H9 (cell line): Measurements from ENCODE around the gene SLC17A5. TPM values are rescaled to one million over a fixed set of nuclear protein-coding genes. Genes with fewer than 3 reads are reported as not detected.

Experiments used
- DNase-seq: peaks from one replicate; pipeline ENCODE4 v3.0.0-alpha.2; 2017
- H2AFZ ChIP-seq: one replicate; pipeline ENCODE4 v1.6.1; 2013; ENCODE audit warnings: mild to moderate bottlenecking, low read length, control low read depth, moderate library complexity
- H2AK5ac ChIP-seq: 2 replicates; pipeline ENCODE4 v1.6.1; 2013; ENCODE audit warnings: low read length, control low read depth, mixed read lengths; ENCODE audit not compliant: insufficient read length
- H2BK120ac ChIP-seq: one replicate; pipeline ENCODE4 v1.6.1; 2013; ENCODE audit warnings: low read depth, mild to moderate bottlenecking, low read length, control low read depth, inconsistent platforms; ENCODE audit not compliant: poor library complexity, severe bottlenecking
- H2BK12ac ChIP-seq: 2 replicates; pipeline ENCODE4 v1.6.1; 2013; ENCODE audit warnings: low read length, control low read depth, mixed read lengths, low read depth; ENCODE audit not compliant: insufficient read length
- H2BK15ac ChIP-seq: 2 replicates; pipeline ENCODE4 v1.6.1; 2013; ENCODE audit warnings: low read depth, low read length, control low read depth
- H2BK20ac ChIP-seq: one replicate; pipeline ENCODE4 v1.6.1; 2013; ENCODE audit warnings: low read depth, mild to moderate bottlenecking, low read length, control low read depth, inconsistent platforms; ENCODE audit not compliant: poor library complexity, severe bottlenecking
- H2BK5ac ChIP-seq: 2 replicates; pipeline ENCODE4 v1.6.1; 2013; ENCODE audit warnings: low read length, control low read depth, mixed read lengths; ENCODE audit not compliant: insufficient read length
- H3K14ac ChIP-seq: 2 replicates; pipeline ENCODE4 v1.6.1; 2013; ENCODE audit warnings: low read length, control low read depth; ENCODE audit not compliant: insufficient read depth
- H3K18ac ChIP-seq: 2 replicates; pipeline ENCODE4 v1.6.1; 2013; ENCODE audit warnings: low read depth, mild to moderate bottlenecking, mixed read lengths, low read length, control low read depth; ENCODE audit not compliant: insufficient read length
- H3K23ac ChIP-seq: 2 replicates; pipeline ENCODE4 v1.6.1; 2013; ENCODE audit warnings: low read length, control low read depth, mixed read lengths, low read depth; ENCODE audit not compliant: insufficient read length
- H3K23me2 ChIP-seq: 2 replicates; pipeline ENCODE4 v1.6.1; 2013; ENCODE audit warnings: low read depth, mild to moderate bottlenecking, mixed read lengths, low read length, control low read depth; ENCODE audit not compliant: insufficient read length, poor library complexity, severe bottlenecking
- H3K27ac ChIP-seq: 2 replicates; pipeline ENCODE4 v1.5.1; 2013; ENCODE audit warnings: low read length, control low read depth, mixed read lengths, low read depth; ENCODE audit not compliant: insufficient read length
- H3K27me3 ChIP-seq: 2 replicates; pipeline ENCODE4 v1.6.1; 2013; ENCODE audit warnings: low read length, control low read depth, inconsistent platforms; ENCODE audit not compliant: insufficient read depth
- H3K4ac ChIP-seq: 2 replicates; pipeline ENCODE4 v1.6.1; 2013; ENCODE audit warnings: low read depth, mild to moderate bottlenecking, control low read depth, inconsistent platforms, low read length, moderate library complexity
- H3K4me1 ChIP-seq: 2 replicates; pipeline ENCODE4 v1.6.1; 2013; ENCODE audit warnings: low read length, control low read depth, inconsistent platforms; ENCODE audit not compliant: insufficient read depth
- H3K4me2 ChIP-seq: 2 replicates; pipeline ENCODE4 v1.6.1; 2013; ENCODE audit warnings: low read length, control low read depth, mixed read lengths; ENCODE audit not compliant: insufficient read length, insufficient read depth
- H3K56ac ChIP-seq: 2 replicates; pipeline ENCODE4 v1.6.1; 2013; ENCODE audit warnings: low read depth, mild to moderate bottlenecking, mixed read lengths, low read length, control low read depth; ENCODE audit not compliant: insufficient read length
- H3K79me1 ChIP-seq: 2 replicates; pipeline ENCODE4 v1.6.1; 2013; ENCODE audit warnings: low read depth, mild to moderate bottlenecking, moderate library complexity, low read length, control low read depth, inconsistent platforms; ENCODE audit not compliant: insufficient read depth, poor library complexity, severe bottlenecking
- H3K79me2 ChIP-seq: 2 replicates; pipeline ENCODE4 v1.6.1; 2013; ENCODE audit warnings: low read length, control low read depth, inconsistent platforms; ENCODE audit not compliant: insufficient read depth
- H3K9ac ChIP-seq: 2 replicates; pipeline ENCODE4 v1.6.1; 2013; ENCODE audit warnings: low read length, control low read depth, mixed read lengths; ENCODE audit not compliant: insufficient read length; ENCODE audit errors: extremely low read depth
- H3K9me3 ChIP-seq: one replicate; pipeline ENCODE4 v1.6.1; 2013; ENCODE audit warnings: low read depth, low read length, inconsistent platforms; ENCODE audit not compliant: control insufficient read depth
- H3T11ph ChIP-seq: one replicate; pipeline ENCODE4 v1.6.1; 2013; ENCODE audit warnings: mild to moderate bottlenecking, low read length, control low read depth, inconsistent platforms
- H4K20me1 ChIP-seq: one replicate; pipeline ENCODE4 v1.6.1; 2013; ENCODE audit not compliant: control insufficient read depth, insufficient read length, insufficient read depth
- H4K5ac ChIP-seq: 2 replicates; pipeline ENCODE4 v1.6.1; 2013; ENCODE audit warnings: low read depth, mild to moderate bottlenecking, mixed read lengths, low read length, control low read depth; ENCODE audit not compliant: insufficient read length
- H4K8ac ChIP-seq: replicated peaks from 2 replicates; pipeline ENCODE4 v1.6.1; 2013; ENCODE audit warnings: low read length, control low read depth, mixed read lengths, low read depth; ENCODE audit not compliant: insufficient read length
- H4K91ac ChIP-seq: 2 replicates; pipeline ENCODE4 v1.6.1; 2013; ENCODE audit warnings: low read depth, mild to moderate bottlenecking, moderate library complexity, mixed read lengths, low read length, control low read depth; ENCODE audit not compliant: insufficient read length
- H3K27ac Mint-ChIP-seq, 3 experiments: 2 replicates in 2 of 3; 3 replicates in 1 of 3; pipeline ENCODE4 v1.8.0; 2020 to 2021; ENCODE audit warnings: mixed read lengths in 3 of 3, mild to moderate bottlenecking in 1 of 3, moderate library complexity in 1 of 3
- H3K27me3 Mint-ChIP-seq: 2 replicates; pipeline ENCODE4 v1.8.0; 2021; ENCODE audit warnings: low read depth, mild to moderate bottlenecking, moderate library complexity, mixed read lengths
- H3K36me3 Mint-ChIP-seq, 3 experiments: 2 replicates in 2 of 3; 3 replicates in 1 of 3; pipeline ENCODE4 v1.8.0; 2020 to 2021; ENCODE audit warnings: low read depth in 3 of 3, mixed read lengths in 3 of 3; ENCODE audit not compliant: insufficient read depth in 1 of 3
- H3K4me1 Mint-ChIP-seq, 2 experiments: 2 replicates each; pipeline ENCODE4 v1.8.0; 2020; ENCODE audit warnings: mixed read lengths in 2 of 2
- H3K4me3 Mint-ChIP-seq, 2 experiments: 2 replicates in 1 of 2; 3 replicates in 1 of 2; pipeline ENCODE4 v1.8.0; 2020 to 2021; ENCODE audit warnings: mild to moderate bottlenecking in 2 of 2, mixed read lengths in 2 of 2, moderate library complexity in 1 of 2
- H3K9me3 Mint-ChIP-seq, 2 experiments: 2 replicates in 1 of 2; 3 replicates in 1 of 2; pipeline ENCODE4 v1.8.0; 2020; ENCODE audit warnings: mild to moderate bottlenecking in 2 of 2, mixed read lengths in 2 of 2, moderate library complexity in 1 of 2
- CTCF ChIP-seq: fragments of 200-600 bp; sonication (generic); conservative IDR thresholded peaks from 3 replicates; pipeline ENCODE4 v1.8.0; 2021; ENCODE audit warnings: antibody characterized with exemption, mild to moderate bottlenecking
- WGBS: extraction: QIAGEN DNeasy Blood & Tissue Kit; methylation state at CpG from one replicate; pipeline ENCODE4 v1.1.7; 2013; ENCODE audit warnings: missing lambda C conversion rate, low lambda C conversion rate, mixed read lengths; ENCODE audit not compliant: insufficient read length; ENCODE audit errors: extremely low coverage; 5-methylcytosine and 5-hydroxymethylcytosine counted together
- total RNA-seq: library from RNA; stranded (reverse); gene quantifications from 2 replicates; pipeline ENCODE4 v1.2.1, GENCODE V29; 2021

SLC17A5 gene
- total RNA-seq, 1 experiment from 2014 or later: 8.9 TPM

DNA sequence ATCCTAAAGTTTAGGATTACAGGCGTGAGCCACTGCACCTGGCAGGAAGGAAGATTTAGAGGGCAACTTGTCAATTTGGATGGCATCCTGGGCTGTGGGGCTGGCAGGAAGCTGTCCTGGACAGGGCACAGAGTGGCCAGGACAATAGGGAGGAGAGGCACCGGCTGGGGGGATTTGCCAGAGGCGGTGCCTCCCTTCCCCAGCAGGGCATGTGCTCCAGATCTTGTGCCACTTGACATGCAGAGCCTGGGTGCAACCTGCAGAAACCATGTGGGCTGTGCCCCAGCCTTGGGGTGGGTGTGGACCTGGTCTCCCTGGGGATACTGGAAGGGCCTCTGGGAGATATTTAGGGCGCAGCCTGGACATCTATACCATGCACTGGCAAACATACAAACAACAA is 74.4 kb downstream of the SLC17A5 start:
- no peak overlapping the region for H2BK20ac ChIP-seq
- H3K56ac ChIP-seq: no peak overlapping the region
- peak overlapping the region; percentile 1 for H4K91ac ChIP-seq
- no peak for TF ChIP-seq CTCF
- peak overlapping the region; percentile 98 for H3K27ac ChIP-seq
- H2AFZ ChIP-seq: no peak overlapping the region
- H3K14ac ChIP-seq: peak overlapping the region; percentile 85
- H3K27me3 ChIP-seq: no peaks in the 10 kb centered on the region
- WGBS: no CpG with 5 or more reads among the region's 4 CpGs
- H3K79me2 ChIP-seq: no peaks in the 10 kb centered on the region
- Mint-ChIP-seq H3K4me3 (no peak overlapping the region; a peak in 1 of 5 replicates), H3K4me1 (peaks cover 40 to 42% of the 10 kb centered on the region in 2 experiments), H3K27ac (peak overlapping the region; percentile 97 to 100 (median 99)), H3K27me3 (no peaks in the 10 kb centered on the region), H3K36me3 (peaks cover 4 to 19% (median 8%) of the 10 kb centered on the region in 3 experiments; a peak in 4 of 7 replicates), H3K9me3 (peaks cover 6 to 8% of the 10 kb centered on the region in 2 experiments)
- H4K8ac ChIP-seq: no peak overlapping the region
- H2BK15ac ChIP-seq: peak overlapping the region; percentile 82; the same call in 1 of the 2 replicates
- no peak overlapping the region for H4K5ac ChIP-seq
- H3K23ac ChIP-seq: no peak overlapping the region
- H3K18ac ChIP-seq: peak overlapping the region; percentile 55
- peaks cover 11% of the 10 kb centered on the region; the same call in 1 of the 2 replicates for H3K4me1 ChIP-seq
- H2BK12ac ChIP-seq: peak overlapping the region; percentile 47
- H2BK5ac ChIP-seq: peak overlapping the region; percentile 67
- no peaks in the 10 kb centered on the region for H4K20me1 ChIP-seq
- H3K23me2 ChIP-seq: peaks cover 2% of the 10 kb centered on the region
- no peak overlapping the region for H3K9ac ChIP-seq
- H2BK120ac ChIP-seq: peak overlapping the region; percentile 83
- no peaks in the 10 kb centered on the region for H3K9me3 ChIP-seq
- DNase-seq: peak; percentile 55
- no peak overlapping the region for H3K4me2 ChIP-seq
- H3K4ac ChIP-seq: peak overlapping the region; percentile 86
- no peaks in the 10 kb centered on the region for H3K79me1 ChIP-seq
- no peak overlapping the region for H3T11ph ChIP-seq
- H2AK5ac ChIP-seq: peak overlapping the region; percentile 57
